Glutamatergic neuron (in vitro differentiated cells): Measurements from ENCODE around the gene STX18. TPM values are rescaled to one million over a fixed set of nuclear protein-coding genes. Genes with fewer than 3 reads are reported as not detected.

Experiments
- DNase-seq: peaks from one replicate; pipeline ENCODE4 v3.0.0; 2022
- H3K27ac Mint-ChIP-seq: one replicate; pipeline ENCODE4 v1.8.0; 2020; ENCODE audit warnings: mild to moderate bottlenecking, mixed read lengths, inconsistent platforms; ENCODE audit not compliant: unreplicated experiment
- H3K27me3 Mint-ChIP-seq: one replicate; pipeline ENCODE4 v1.8.0; 2020; ENCODE audit warnings: mild to moderate bottlenecking, moderate library complexity, mixed read lengths, inconsistent platforms; ENCODE audit not compliant: unreplicated experiment
- H3K36me3 Mint-ChIP-seq: one replicate; pipeline ENCODE4 v1.8.0; 2020; ENCODE audit warnings: mild to moderate bottlenecking, mixed read lengths, inconsistent platforms; ENCODE audit not compliant: unreplicated experiment
- H3K4me1 Mint-ChIP-seq: one replicate; pipeline ENCODE4 v1.8.0; 2020; ENCODE audit warnings: mild to moderate bottlenecking, low read depth, mixed read lengths, inconsistent platforms; ENCODE audit not compliant: unreplicated experiment
- H3K4me3 Mint-ChIP-seq: one replicate; pipeline ENCODE4 v1.8.0; 2020; ENCODE audit warnings: mild to moderate bottlenecking, mixed read lengths, inconsistent platforms; ENCODE audit not compliant: unreplicated experiment
- H3K9me3 Mint-ChIP-seq: one replicate; pipeline ENCODE4 v1.8.0; 2020; ENCODE audit warnings: mild to moderate bottlenecking, moderate library complexity, mixed read lengths, inconsistent platforms; ENCODE audit not compliant: unreplicated experiment
- CTCF ChIP-seq: fragments of 200-600 bp; sonication (generic); IDR thresholded peaks from one replicate; pipeline ENCODE4 v1.5.0; 2021; ENCODE audit not compliant: partially characterized antibody, unreplicated experiment
- long read RNA-seq: library from polyadenylated mRNA; unstranded; transcript quantifications from one replicate; pipeline ENCODE4 v2.0.0, GENCODE V29; 2020; ENCODE audit not compliant: unreplicated experiment
- total RNA-seq: library from RNA; stranded (reverse); fragmentation: NEBNext Ultra II Directional; extraction: Animal tissue kit (Norgen Biotek cat#: 25700); gene quantifications from one replicate; pipeline ENCODE4 v1.2.1, GENCODE V29; 2021; ENCODE audit not compliant: unreplicated experiment

STX18 gene
- total RNA-seq: 26.3 TPM
- long read RNA-seq, transcript STX18-201 (11 exons, 2,138 nt): major isoform, 33 of 35 reads
- long read RNA-seq, partial matches to known transcripts: 1 of 35 reads
- long read RNA-seq, other reads (novel, unspliced or antisense): 1 of 35 reads

GRCh38 chr4:4541661-4542570 is at the start of gene STX18:
Gene STX18, minus strand, starts transcription at chr4:4542048. Its CDS starts 84 bp downstream, at chr4:4541964.
- Mint-ChIP-seq H3K27me3 (no peaks in the 10 kb centered on the region), H3K4me3 (peak within 1 kb of the TSS; percentile 95), H3K9me3 (peaks cover 8% of the 10 kb centered on the region), H3K4me1 (peaks cover 7% of the 10 kb centered on the region), H3K27ac (peak within 1 kb of the TSS; percentile 87), H3K36me3 (peaks cover under 1% of the 10 kb centered on the region)
- DNase-seq: peak; percentile 92
- no peak for TF ChIP-seq CTCF

- Mint-ChIP-seq H3K36me3 (peaks cover 22% of the 10 kb centered on the region), H3K4me1 (no peaks in the 10 kb centered on the region), H3K27me3 (peaks cover 4% of the 10 kb centered on the region), H3K27ac (no peak overlapping the region), H3K4me3 (no peak overlapping the region), H3K9me3 (peaks cover 4% of the 10 kb centered on the region)
- TF ChIP-seq CTCF: no peak
- DNase-seq: no peak
These were observed 49.2 kb upstream of the STX18 start for GRCh38 chr4:4591071-4591470.

- Mint-ChIP-seq H3K9me3 (peaks cover 4% of the 10 kb centered on the region), H3K27me3 (peaks cover 4% of the 10 kb centered on the region), H3K4me3 (no peak overlapping the region), H3K27ac (no peak overlapping the region), H3K36me3 (peaks cover 17% of the 10 kb centered on the region), H3K4me1 (no peaks in the 10 kb centered on the region)
- no peak for TF ChIP-seq CTCF
- DNase-seq: no peak
These were observed 48.7 kb upstream of the STX18 start for GRCh38 chr4:4590546-4590945.

GRCh38 chr4:4585012-4585670 is 43.3 kb upstream of the STX18 start:
- Mint-ChIP-seq H3K27me3 (peaks cover 4% of the 10 kb centered on the region), H3K4me1 (no peaks in the 10 kb centered on the region), H3K9me3 (peaks cover 2% of the 10 kb centered on the region), H3K4me3 (no peak overlapping the region), H3K36me3 (peaks cover 6% of the 10 kb centered on the region), H3K27ac (no peak overlapping the region)
- no peak for DNase-seq
- TF ChIP-seq CTCF: no peak

- H3K9me3 Mint-ChIP-seq: peaks cover 2% of the 10 kb centered on the region
- peaks cover 4% of the 10 kb centered on the region for H3K27me3 Mint-ChIP-seq
These were observed 41.8 kb upstream of the STX18 start for GRCh38 chr4:4583606-4584005.

More at GRCh38 chr4:4583606-4584005, 41.8 kb upstream of the STX18 start:
- Mint-ChIP-seq H3K36me3 (peaks cover 6% of the 10 kb centered on the region), H3K27ac (no peak overlapping the region), H3K4me3 (no peak overlapping the region), H3K4me1 (peaks cover 7% of the 10 kb centered on the region)
- no peak for DNase-seq
- no peak for TF ChIP-seq CTCF
